Femur (tissue), 1 donor: ENCODE results near the gene CLIC5.

Source experiments
- DNase-seq: peaks from one replicate; pipeline ENCODE4 v3.0.0-alpha.2; 2017

The CLIC5 gene

DNA sequence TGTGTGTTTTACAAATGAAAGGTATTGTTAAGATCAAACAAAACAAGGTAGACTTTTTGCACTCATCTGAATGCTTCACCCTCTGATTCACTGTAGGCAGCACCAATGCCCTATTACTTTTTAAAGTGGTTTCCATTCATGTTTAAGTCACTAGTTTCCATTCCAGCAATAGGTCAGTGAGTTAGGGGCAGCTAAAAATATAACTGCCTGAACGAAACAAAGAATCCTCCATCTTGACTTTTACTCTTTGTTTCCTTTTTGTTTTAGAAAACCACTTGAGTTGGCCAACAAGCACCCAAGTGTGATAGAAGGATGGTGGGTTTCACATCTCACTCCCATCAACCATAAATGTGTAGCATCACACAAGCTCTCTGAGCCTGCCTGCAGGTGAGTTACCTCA is 25.5 kb downstream of the CLIC5 start:
- DNase-seq = no peak

- no peak for DNase-seq
These were observed 27.0 kb downstream of the CLIC5 start for GRCh38 chr6:45988635-45989034.

DNA sequence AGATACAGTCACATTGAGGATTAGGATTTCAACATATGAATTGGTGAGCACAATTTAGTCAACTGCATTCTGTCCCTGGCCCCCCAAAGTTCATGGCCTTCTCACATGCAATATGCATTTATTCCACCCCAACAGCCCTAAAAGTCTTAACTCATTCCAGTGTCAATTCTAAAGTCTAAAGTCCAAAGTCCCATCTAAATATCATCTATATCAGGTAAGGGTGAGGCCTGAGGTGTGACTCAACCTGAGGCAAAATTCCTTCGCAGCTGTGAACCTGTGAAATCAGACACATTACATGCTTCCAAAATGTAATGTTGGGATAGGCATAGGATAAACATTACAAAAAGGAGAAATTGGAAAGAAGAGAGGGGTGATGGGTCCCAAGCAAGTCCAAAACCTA is 27.8 kb downstream of the CLIC5 start:
- DNase-seq = no peak

DNA sequence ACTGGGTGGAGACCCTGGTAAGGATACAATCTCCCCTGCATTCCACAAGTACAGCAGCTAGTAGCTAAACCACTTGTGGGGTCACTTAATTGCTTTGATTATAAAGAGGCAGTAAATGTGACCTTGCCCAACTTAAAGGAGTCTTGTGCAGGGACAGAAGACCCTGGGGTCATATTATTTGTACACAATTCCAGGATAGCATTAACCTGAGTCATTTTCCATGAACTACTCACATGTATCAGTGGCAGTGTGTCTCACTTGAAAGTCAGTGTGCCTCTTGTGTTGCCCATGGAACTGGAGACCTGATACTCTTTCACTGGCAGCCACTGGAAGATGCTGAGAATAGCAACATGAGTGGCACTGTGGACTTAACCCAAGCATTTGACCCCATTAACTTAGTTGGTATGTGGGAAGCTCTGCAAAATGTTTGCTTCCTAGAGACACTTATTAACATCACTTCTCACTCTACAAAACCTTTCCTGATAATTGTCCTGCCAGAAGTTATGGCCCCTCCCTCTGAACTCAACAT is 28.9 kb downstream of the CLIC5 start:
- DNase-seq = no peak

GRCh38 chr6:45984788-45985425 is 30.8 kb downstream of the CLIC5 start:
- no peak for DNase-seq

DNA sequence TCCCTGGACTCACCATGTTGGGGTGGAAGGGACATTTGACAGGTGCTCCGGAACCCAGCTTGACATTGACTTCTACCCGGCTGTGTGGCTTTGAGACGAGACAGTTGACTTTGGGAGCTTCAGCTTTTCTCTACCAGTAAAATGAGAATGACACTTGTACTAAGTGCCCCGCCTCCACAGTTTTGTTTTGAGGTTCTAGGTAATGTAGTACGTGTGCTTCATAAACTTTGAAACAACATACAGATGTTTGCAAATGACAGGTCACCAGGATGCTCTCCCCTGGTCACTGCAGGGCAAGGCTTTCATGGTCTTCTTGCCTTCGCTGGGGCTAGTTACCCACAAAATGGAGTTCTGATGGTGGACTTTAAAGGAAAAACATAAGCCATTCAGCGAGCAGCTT is 31.3 kb downstream of the CLIC5 start:
- DNase-seq = no peak

DNA sequence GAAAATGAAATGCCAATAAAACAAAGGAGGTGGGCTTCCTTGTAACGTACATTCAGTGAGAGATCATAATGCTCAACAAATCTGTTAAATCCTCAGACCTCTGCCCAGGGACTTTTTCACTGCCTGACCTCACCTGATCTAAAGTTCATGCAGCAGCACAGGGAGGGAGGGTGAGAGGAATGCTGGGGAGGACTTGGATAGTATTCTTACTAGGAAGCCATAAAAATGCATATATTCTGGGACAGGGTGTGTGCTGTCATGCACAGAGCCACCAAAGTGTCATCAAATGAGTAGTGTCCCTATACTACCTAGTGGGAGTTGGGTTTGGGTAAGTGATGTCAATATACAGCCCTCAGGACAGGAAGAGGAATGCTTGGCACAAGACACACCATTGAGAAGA is 32.6 kb downstream of the CLIC5 start:
- DNase-seq = no peak

DNA sequence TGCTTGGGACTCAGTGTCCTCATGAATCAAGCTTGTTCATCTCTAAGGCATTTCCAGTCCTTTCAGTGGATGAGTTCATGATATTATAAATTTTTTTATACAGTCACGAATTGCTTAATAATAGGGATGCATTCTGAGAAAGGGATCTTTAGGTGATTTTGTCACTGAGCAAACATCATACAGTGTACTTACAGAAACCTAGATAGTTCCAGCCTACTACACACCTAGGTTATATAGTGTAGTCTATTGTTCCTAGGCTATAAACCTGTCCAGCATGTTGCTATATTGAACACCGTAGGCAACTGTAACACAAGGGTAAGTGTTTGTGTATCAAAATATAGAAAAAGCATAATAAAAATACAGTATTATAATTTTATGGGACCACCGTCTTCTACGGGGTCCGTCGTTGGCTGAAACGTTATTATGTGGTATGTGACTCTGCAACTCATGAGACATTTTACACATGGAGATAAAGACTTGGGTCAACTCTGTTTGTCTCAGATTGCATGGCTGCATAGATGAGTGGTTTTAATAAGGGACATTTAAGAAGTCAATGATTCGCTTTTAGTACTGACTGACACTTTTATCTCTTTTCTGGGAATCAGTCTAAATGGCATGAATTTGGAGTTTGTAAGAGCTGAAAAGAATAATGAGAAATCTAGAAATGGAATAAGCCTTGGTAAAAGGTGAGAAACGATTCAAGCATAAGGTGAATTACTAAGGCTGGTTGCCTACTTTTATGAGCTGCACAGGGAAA is 33.2 kb downstream of the CLIC5 start:
- DNase-seq = no peak

- DNase-seq = no peak
These were observed 34.6 kb downstream of the CLIC5 start for GRCh38 chr6:45981046-45981445.

GRCh38 chr6:45979311-45979710 is 36.3 kb downstream of the CLIC5 start:
- DNase-seq = no peak

DNA sequence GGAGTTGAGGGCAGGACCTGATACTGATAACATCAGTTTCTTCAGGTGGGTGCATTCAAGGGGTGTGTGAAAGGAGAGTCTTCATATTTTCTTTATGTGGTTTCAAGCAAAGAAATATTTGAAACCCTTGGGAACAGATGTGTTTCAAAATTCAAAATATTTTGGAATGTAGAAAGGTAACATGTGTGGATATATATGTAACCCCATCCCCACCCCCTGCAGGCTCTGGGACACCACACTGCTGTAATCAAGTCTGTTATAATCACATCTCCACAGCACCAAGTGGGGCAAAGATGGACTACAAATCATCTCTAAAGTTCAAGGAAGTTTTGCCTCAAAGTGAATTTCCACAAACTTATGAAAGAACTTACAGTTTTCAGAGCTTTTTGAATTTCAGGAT is 41.1 kb downstream of the CLIC5 start:
- DNase-seq = no peak

GRCh38 chr6:45972795-45973503 is 42.7 kb downstream of the CLIC5 start:
- DNase-seq = no peak

DNA sequence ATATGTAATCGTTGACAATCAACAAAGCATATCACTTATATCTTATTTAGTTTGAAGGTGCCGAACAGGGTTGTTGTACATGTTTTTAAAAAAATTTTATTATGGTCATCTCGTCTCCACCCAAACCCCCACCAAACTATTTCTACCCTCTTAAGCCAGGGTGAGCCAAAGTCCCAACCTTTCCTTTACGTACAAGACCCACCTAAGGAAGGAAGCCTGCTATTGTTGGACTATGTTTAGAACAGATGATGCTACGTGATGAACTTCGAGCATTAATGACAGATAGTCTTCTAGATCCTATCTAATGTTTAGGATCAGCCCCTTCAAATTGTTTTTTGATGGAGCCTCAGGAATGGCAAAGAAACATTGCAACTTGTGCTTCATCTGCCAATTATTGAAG is 44.4 kb downstream of the CLIC5 start:
- DNase-seq = no peak

GRCh38 chr6:45970326-45970725 is 45.3 kb downstream of the CLIC5 start:
- no peak for DNase-seq

DNA sequence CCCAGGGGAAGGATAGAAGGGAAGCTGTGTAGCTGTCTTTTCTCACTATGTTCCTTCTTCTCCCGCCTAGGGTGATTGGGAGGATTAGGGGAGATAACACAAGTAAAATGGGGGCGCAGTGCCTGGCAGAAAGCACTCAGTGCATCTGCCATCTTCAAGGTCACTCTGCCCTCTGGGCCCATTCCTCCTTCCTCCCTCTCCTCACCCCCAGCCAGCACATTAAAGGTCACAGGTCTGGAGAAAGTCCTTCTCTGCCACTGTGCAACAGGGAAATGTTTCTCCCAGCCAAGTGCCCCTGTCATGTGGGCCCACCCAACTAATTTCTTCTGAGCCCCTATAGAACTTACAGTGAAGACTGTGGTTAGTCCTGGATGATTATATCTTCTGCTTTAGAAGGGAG is 45.8 kb downstream of the CLIC5 start:
- no peak for DNase-seq

- DNase-seq = no peak
These were observed 46.6 kb downstream of the CLIC5 start for GRCh38 chr6:45969026-45969425.

DNA sequence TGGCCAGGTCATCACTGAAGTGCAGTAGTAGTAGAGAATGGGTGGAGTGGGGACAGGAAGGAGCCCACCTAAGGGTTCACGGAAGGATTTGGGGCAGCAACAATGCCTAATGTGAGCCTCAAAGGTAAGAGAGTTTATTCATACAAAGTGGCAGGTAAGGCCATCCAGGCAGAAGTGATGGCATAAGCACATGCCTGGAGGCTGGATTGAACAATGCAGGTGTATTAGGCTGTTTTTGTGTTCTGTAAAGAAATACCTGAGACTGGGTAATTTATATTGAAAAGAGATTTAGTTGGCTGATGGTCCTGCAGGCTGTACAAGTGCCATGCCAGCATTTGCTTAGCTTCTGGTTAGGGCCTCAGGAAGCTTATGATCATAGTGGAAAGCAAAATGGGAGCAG is 48.3 kb downstream of the CLIC5 start:
- DNase-seq = no peak

- no peak for DNase-seq
These were observed 48.9 kb downstream of the CLIC5 start for GRCh38 chr6:45966797-45967196.

DNA sequence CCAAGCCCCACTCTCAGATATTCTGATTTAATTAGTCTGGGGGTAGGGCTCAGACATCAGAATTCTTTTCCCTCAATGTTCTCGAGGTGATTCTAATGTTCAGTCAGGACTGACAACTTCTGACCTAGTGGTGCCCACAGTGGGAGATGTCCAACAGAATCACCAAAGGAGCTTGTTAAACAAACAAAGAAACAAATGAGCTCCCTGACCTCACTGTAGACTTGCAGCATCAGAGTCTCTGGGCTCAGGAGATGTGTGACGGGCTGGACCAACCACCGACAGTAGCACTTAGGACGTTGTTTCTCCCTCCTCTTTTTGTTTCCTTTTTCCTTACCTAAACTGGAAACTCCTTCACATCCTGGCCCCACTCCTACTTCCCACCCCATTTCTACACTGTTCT is 49.3 kb downstream of the CLIC5 start:
- DNase-seq = no peak

- DNase-seq = no peak
These were observed 49.9 kb downstream of the CLIC5 start for GRCh38 chr6:45965792-45966191.

GRCh38 chr6:45965007-45965406 is 50.7 kb downstream of the CLIC5 start:
- no peak for DNase-seq

DNA sequence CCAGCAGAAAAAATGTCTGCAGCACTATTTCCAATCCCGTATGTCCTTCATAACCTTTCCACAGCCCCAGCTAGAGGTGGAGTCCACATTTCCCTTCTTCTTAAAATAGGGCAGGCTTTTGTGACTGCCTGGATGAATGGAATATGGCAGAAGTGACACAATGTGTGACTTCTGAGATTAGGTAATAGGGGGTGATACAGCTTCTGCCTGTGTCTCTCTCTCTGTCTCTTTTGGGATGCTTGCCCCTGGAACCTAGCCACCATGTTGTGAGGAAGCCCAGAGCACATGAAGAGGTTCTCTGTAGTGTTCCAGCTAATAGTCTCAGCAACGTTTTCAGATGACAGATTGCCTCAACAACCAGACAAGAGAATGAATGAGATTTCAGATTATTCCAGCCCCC is 51.4 kb downstream of the CLIC5 start:
- DNase-seq = no peak

- DNase-seq = no peak
These were observed 51.8 kb downstream of the CLIC5 start for GRCh38 chr6:45963896-45964295.

DNA sequence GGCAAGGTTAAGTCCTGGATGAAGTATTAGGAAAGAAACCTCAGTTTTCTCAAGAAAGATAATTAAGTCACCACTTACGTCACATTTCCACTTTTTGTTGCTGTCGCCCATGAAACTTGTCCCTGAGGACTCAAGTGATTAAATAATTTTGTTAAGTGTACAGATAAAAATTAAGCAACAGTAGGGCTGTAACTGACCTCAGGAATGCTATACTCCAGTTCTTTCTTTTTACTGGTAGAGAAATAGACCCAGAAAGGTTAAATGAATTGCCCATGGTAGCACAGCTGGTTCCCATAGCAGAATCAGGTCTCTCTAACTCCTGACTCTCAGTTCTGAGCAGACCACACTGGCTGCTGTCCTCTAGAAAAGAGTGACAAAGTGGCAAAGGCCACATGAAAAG is 54.5 kb downstream of the CLIC5 start:
- no peak for DNase-seq
